Endodermal cell (in vitro differentiated cells): ENCODE data around the gene HEPHL1. TPM values are rescaled to one million over a fixed set of nuclear protein-coding genes. Genes with fewer than 3 reads are reported as not detected.
"Not testable (repeated sequence)": the region's sequence is repeated elsewhere in the genome, so short reads cannot be mapped to it uniquely, and the experiment has no call there.

Source experiments
- DNase-seq: peaks from one replicate; pipeline ENCODE4 v3.0.0-alpha.2; 2017
- H3K27ac ChIP-seq: 2 replicates; pipeline ENCODE4 v1.5.1; 2013; ENCODE audit warnings: mild to moderate bottlenecking, low read depth, low read length, moderate library complexity
- H3K27me3 ChIP-seq: 2 replicates; pipeline ENCODE4 v1.6.1; 2013; ENCODE audit warnings: mild to moderate bottlenecking, low read length, moderate library complexity; ENCODE audit not compliant: insufficient read depth, control insufficient read depth, poor library complexity, severe bottlenecking
- H3K36me3 ChIP-seq: 2 replicates; pipeline ENCODE4 v1.7.0; 2013; ENCODE audit warnings: mild to moderate bottlenecking, low read length, moderate library complexity; ENCODE audit not compliant: control insufficient read depth, insufficient read depth
- H3K4me1 ChIP-seq: one replicate; pipeline ENCODE4 v1.7.0; 2013; ENCODE audit warnings: low read length; ENCODE audit not compliant: control insufficient read depth, insufficient read depth
- H3K4me3 ChIP-seq: 2 replicates; pipeline ENCODE4 v1.5.1; 2013; ENCODE audit warnings: mild to moderate bottlenecking, low read length, moderate library complexity
- H3K9ac ChIP-seq: 2 replicates; pipeline ENCODE4 v1.6.1; 2013; ENCODE audit warnings: mild to moderate bottlenecking, low read length, moderate library complexity; ENCODE audit not compliant: poor library complexity, severe bottlenecking; ENCODE audit errors: extremely low read depth
- H3K9me3 ChIP-seq: 2 replicates; pipeline ENCODE4 v1.6.1; 2013; ENCODE audit warnings: mild to moderate bottlenecking, low read length, moderate library complexity; ENCODE audit not compliant: control insufficient read depth
- H3K27ac Mint-ChIP-seq: 2 replicates; pipeline ENCODE4 v1.8.0; 2020; ENCODE audit warnings: mixed read lengths
- H3K27me3 Mint-ChIP-seq: 2 replicates; pipeline ENCODE4 v1.8.0; 2021; ENCODE audit warnings: mild to moderate bottlenecking, mixed read lengths; ENCODE audit not compliant: insufficient read depth
- H3K36me3 Mint-ChIP-seq: 2 replicates; pipeline ENCODE4 v1.8.0; 2020; ENCODE audit warnings: low read depth, mixed read lengths
- H3K4me1 Mint-ChIP-seq: 2 replicates; pipeline ENCODE4 v1.8.0; 2020; ENCODE audit warnings: mixed read lengths
- H3K4me3 Mint-ChIP-seq: 2 replicates; pipeline ENCODE4 v1.8.0; 2020; ENCODE audit warnings: mild to moderate bottlenecking, moderate library complexity, mixed read lengths
- H3K9me3 Mint-ChIP-seq: 2 replicates; pipeline ENCODE4 v1.8.0; 2020; ENCODE audit warnings: mild to moderate bottlenecking, mixed read lengths
- WGBS, 2 experiments: methylation state at CpG; one replicate each; pipeline versions ENCODE4 v1.1.5 to v1.1.7; 2013; ENCODE audit warnings: missing lambda C conversion rate in 2 of 2, mixed read lengths in 1 of 2; ENCODE audit not compliant: insufficient coverage in 1 of 2, insufficient read length in 1 of 2; 5-methylcytosine and 5-hydroxymethylcytosine counted together
- total RNA-seq, 2 donors: library from RNA; stranded (reverse); fragmentation: NEBNext Ultra II Directional in 1 of 2; extraction: Animal tissue kit (Norgen Biotek cat#: 25700) in 1 of 2; gene quantifications; 2 replicates in 1 of 2; 3 replicates in 1 of 2; pipeline ENCODE4 v1.2.1, GENCODE V29; 2021
- TF ChIP-seq, protein P1 (sequence below): fragments of 200-600 bp; sonication (generic); conservative IDR thresholded peaks from 2 replicates; pipeline ENCODE4 v1.5.0; 2021; ENCODE audit warnings: antibody characterized with exemption, mild to moderate bottlenecking

HEPHL1 gene
- total RNA-seq, 2 donors from 2014 or later = not detected

DNA sequence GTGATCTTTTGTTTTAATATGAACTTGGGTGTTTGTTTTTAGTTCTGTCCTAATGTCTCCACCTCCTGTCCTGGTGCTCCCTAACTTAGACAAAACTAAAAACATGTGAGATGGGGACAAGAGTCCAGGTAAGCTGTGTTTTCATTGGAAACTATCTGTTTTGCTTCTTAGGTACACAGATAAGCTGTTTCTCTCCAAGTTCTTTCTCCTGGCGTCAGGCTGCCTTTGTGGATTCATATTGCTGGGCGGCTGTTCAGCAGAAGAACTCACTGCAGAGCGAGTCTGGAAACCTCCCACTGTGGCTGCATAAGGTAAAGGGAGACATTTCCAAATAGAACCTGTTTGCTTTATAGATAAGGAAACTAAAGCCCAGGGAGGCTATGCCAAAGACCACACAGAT is 132.2 kb downstream of the HEPHL1 start:
- Histone ChIP-seq H3K4me3 (no peak overlapping the region), H3K27me3 (no peaks in the 10 kb centered on the region), H3K27ac (no peak overlapping the region), H3K9me3 (no peaks in the 10 kb centered on the region), H3K9ac (no peak overlapping the region), H3K4me1 (peaks cover 12% of the 10 kb centered on the region), H3K36me3 (peaks cover 23% of the 10 kb centered on the region)
- DNase-seq = no peak
- H3K9me3 Mint-ChIP-seq = peaks cover 11% of the 10 kb centered on the region
- TF ChIP-seq, protein P1, sequence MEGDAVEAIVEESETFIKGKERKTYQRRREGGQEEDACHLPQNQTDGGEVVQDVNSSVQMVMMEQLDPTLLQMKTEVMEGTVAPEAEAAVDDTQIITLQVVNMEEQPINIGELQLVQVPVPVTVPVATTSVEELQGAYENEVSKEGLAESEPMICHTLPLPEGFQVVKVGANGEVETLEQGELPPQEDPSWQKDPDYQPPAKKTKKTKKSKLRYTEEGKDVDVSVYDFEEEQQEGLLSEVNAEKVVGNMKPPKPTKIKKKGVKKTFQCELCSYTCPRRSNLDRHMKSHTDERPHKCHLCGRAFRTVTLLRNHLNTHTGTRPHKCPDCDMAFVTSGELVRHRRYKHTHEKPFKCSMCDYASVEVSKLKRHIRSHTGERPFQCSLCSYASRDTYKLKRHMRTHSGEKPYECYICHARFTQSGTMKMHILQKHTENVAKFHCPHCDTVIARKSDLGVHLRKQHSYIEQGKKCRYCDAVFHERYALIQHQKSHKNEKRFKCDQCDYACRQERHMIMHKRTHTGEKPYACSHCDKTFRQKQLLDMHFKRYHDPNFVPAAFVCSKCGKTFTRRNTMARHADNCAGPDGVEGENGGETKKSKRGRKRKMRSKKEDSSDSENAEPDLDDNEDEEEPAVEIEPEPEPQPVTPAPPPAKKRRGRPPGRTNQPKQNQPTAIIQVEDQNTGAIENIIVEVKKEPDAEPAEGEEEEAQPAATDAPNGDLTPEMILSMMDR = no peak
- peaks cover 30% of the 10 kb centered on the region for H3K36me3 Mint-ChIP-seq
- 88 to 92% methylated on average over 3 of the region's 3 CpGs for WGBS, 2 experiments
- no peak overlapping the region for H3K27ac Mint-ChIP-seq
- H3K27me3 Mint-ChIP-seq = no peaks in the 10 kb centered on the region
- no peak overlapping the region for H3K4me3 Mint-ChIP-seq
- peaks cover 33% of the 10 kb centered on the region for H3K4me1 Mint-ChIP-seq

DNA sequence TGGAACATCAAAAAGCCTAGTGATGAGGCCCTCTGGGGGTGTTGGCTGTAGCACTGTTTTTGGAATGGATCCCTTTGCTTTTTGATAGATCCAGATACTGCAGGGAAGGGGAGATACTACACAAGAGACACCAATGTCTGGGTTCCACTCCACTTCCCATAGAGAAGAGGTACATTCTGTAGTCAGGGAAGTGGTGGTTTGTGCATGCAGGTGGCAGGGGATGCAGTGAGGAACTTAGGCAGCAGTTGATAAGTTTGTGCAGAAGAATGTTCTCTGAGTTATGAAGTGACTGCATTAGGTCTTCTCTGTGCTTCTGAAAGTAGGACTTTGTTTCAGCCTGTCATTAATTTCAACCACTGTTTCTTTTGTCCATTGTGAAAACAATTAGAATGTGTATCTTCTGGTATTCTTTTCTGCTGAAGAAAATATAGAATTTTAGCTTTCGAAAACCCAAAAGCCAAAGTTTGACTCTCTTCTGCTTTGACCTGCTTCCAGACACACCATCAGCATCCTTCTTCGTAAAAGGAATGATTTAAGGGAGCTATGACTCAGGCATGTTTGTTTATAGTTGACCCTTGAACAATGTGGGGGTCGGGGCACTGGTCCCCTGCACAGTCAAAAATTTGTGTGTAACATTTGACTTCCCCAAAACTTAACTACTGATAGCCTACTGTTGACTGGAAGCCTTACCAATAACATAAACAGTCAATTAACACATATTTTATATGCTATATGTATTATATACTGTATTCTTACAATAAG is 133.1 kb downstream of the HEPHL1 start:
- H3K36me3 ChIP-seq = peaks cover 23% of the 10 kb centered on the region
- H3K4me3 ChIP-seq = no peak overlapping the region
- no peak overlapping the region for H3K9ac ChIP-seq
- no peak for DNase-seq
- 98% methylated on average over 3 of the region's 3 CpGs; no CpG with 5 or more reads in 1 of the 2 experiments for WGBS, 2 experiments
- peaks cover 33% of the 10 kb centered on the region for H3K4me1 Mint-ChIP-seq
- H3K9me3 Mint-ChIP-seq = peaks cover 11% of the 10 kb centered on the region
- TF ChIP-seq, protein P1 = no peak
- H3K27ac ChIP-seq = no peak overlapping the region
- H3K9me3 ChIP-seq = no peaks in the 10 kb centered on the region
- peaks cover 30% of the 10 kb centered on the region for H3K36me3 Mint-ChIP-seq
- no peak overlapping the region for H3K27ac Mint-ChIP-seq
- H3K4me1 ChIP-seq = peaks cover 12% of the 10 kb centered on the region
- H3K4me3 Mint-ChIP-seq = no peak overlapping the region
- no peaks in the 10 kb centered on the region for H3K27me3 Mint-ChIP-seq
- H3K27me3 ChIP-seq = no peaks in the 10 kb centered on the region

DNA sequence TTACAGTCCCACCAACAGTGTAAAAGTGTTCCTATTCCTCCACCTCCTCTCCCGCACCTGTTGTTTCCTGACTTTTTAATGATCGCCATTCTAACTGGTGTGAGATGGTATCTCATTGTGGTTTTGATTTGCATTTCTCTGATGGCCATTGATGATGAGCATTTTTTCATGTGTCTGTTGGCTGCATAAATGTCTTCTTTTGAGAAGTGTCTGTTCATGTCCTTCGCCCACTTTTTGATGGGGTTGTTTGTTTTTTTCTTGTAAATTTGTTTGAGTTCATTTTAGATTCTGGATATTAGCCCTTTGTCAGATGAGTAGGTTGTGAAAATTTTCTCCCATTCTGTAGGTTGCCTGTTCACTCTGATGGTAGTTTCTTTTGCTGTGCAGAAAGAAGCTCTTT is 136.2 kb downstream of the HEPHL1 start:
- not testable (repeated sequence) for H3K4me1 ChIP-seq
- no CpG with 5 or more reads among the region's 3 CpGs for WGBS, 2 experiments

More for the DNA sequence above, 136.2 kb downstream of the HEPHL1 start:
- peaks cover 34% of the 10 kb centered on the region for H3K9me3 Mint-ChIP-seq
- DNase-seq, H3K27me3 ChIP-seq, H3K27ac ChIP-seq, H3K27me3 Mint-ChIP-seq, H3K27ac Mint-ChIP-seq, H3K9ac ChIP-seq, H3K4me3 Mint-ChIP-seq, H3K9me3 ChIP-seq, H3K4me3 ChIP-seq: not testable (repeated sequence)
- peaks cover 18% of the 10 kb centered on the region for H3K4me1 Mint-ChIP-seq
- peaks cover 56% of the 10 kb centered on the region for H3K36me3 Mint-ChIP-seq
- peaks cover 24% of the 10 kb centered on the region for H3K36me3 ChIP-seq

Other genes starting within 250 kb of the HEPHL1 start
- gene MED17, start 237.1 kb upstream of the HEPHL1 start, total RNA-seq = 10 to 100 TPM; 40.6 to 46.2 TPM
- gene VSTM5, start 170.7 kb upstream of the HEPHL1 start, total RNA-seq = under 1 TPM; 0.29 to 0.75 TPM
- gene PANX1, start 107.5 kb downstream of the HEPHL1 start, total RNA-seq = 10 to 100 TPM; 19.4 to 21.0 TPM